GM23338 (cell line): ENCODE data around the gene RTN3. TPM values are rescaled to one million over a fixed set of nuclear protein-coding genes. Genes with fewer than 3 reads are reported as not detected.

ENCODE experiments used
- ATAC-seq: fragments of 200-7000 bp; cut with Tn5 transposase; 3 replicates; pipeline ENCODE4 v1.9.1; 2020
- DNase-seq: peaks from one replicate; pipeline ENCODE4 v3.0.0-alpha.2; 2015; ENCODE audit warnings: low spot score
- H2AFZ ChIP-seq: fragments of 200-600 bp; sonication (generic); 2 replicates; pipeline ENCODE4 v1.8.0; 2016; ENCODE audit warnings: antibody characterized with exemption, mild to moderate bottlenecking, moderate library complexity
- H3F3A ChIP-seq: fragments of 200-600 bp; sonication (generic); replicated peaks from 2 replicates; pipeline ENCODE4 v1.8.0; 2017; ENCODE audit warnings: antibody characterized with exemption, mixed run types, low read depth
- H3K27ac ChIP-seq: fragments of 200-600 bp; sonication (generic); 2 replicates; pipeline ENCODE4 v1.6.1; 2016; ENCODE audit warnings: low read depth
- H3K27me3 ChIP-seq: fragments of 200-600 bp; sonication (generic); 2 replicates; pipeline ENCODE4 v1.8.0; 2016; ENCODE audit warnings: mild to moderate bottlenecking, mixed run types, moderate library complexity; ENCODE audit not compliant: insufficient read depth
- H3K36me3 ChIP-seq: fragments of 200-600 bp; sonication (generic); 2 replicates; pipeline ENCODE4 v1.8.0; 2016; ENCODE audit warnings: mild to moderate bottlenecking; ENCODE audit not compliant: insufficient read depth
- H3K4me1 ChIP-seq: fragments of 200-600 bp; sonication (generic); 2 replicates; pipeline ENCODE4 v1.8.0; 2016; ENCODE audit warnings: mild to moderate bottlenecking, moderate library complexity; ENCODE audit not compliant: insufficient read depth
- H3K4me2 ChIP-seq: fragments of 200-600 bp; sonication (generic); 2 replicates; pipeline ENCODE4 v1.7.1; 2017; ENCODE audit warnings: mixed run types
- H3K4me3 ChIP-seq: fragments of 200-600 bp; sonication (generic); 2 replicates; pipeline ENCODE4 v1.6.1; 2016; ENCODE audit warnings: mixed run types
- H3K79me2 ChIP-seq: fragments of 200-600 bp; sonication (generic); replicated peaks from 2 replicates; pipeline ENCODE4 v1.8.0; 2017; ENCODE audit warnings: mild to moderate bottlenecking; ENCODE audit not compliant: insufficient read depth
- H3K9me2 ChIP-seq: fragments of 200-600 bp; sonication (generic); 2 replicates; pipeline ENCODE4 v1.8.0; 2017; ENCODE audit not compliant: insufficient read depth
- H4K20me1 ChIP-seq: fragments of 200-600 bp; sonication (generic); replicated peaks from 2 replicates; pipeline ENCODE4 v1.8.0; 2017; ENCODE audit warnings: mild to moderate bottlenecking; ENCODE audit not compliant: insufficient read depth
- H3K27ac Mint-ChIP-seq: 2 replicates; pipeline ENCODE4 v1.8.0; 2020; ENCODE audit warnings: inconsistent platforms, mild to moderate bottlenecking, moderate library complexity, mixed read lengths
- H3K27me3 Mint-ChIP-seq: 3 replicates; pipeline ENCODE4 v1.8.0; 2022; ENCODE audit warnings: low read depth, mild to moderate bottlenecking, moderate library complexity, mixed read lengths, inconsistent platforms; ENCODE audit not compliant: insufficient read depth, poor library complexity
- H3K36me3 Mint-ChIP-seq: 3 replicates; pipeline ENCODE4 v1.8.0; 2021; ENCODE audit warnings: low read depth, mild to moderate bottlenecking, inconsistent platforms, moderate library complexity, mixed read lengths
- H3K4me1 Mint-ChIP-seq: 3 replicates; pipeline ENCODE4 v1.8.0; 2020; ENCODE audit warnings: mild to moderate bottlenecking, inconsistent platforms, mixed read lengths
- H3K4me3 Mint-ChIP-seq: 3 replicates; pipeline ENCODE4 v1.8.0; 2021; ENCODE audit warnings: moderate library complexity, mild to moderate bottlenecking, inconsistent platforms, mixed read lengths
- H3K9me3 Mint-ChIP-seq: 3 replicates; pipeline ENCODE4 v1.8.0; 2020; ENCODE audit warnings: moderate library complexity, mild to moderate bottlenecking, inconsistent platforms, mixed read lengths
- CREB1 ChIP-seq: fragments of 250-450 bp; sonication (Bioruptor Pico); IDR thresholded peaks from 2 replicates; pipeline ENCODE4 v1.5.0; 2020; ENCODE audit warnings: low read depth, mild to moderate bottlenecking, moderate library complexity
- CTCF ChIP-seq, 2 experiments: fragments of 200-600 bp in 1 of 2; sonication (generic) in 1 of 2; conservative IDR thresholded peaks; 2 replicates each; pipeline versions ENCODE4 v1.5.1 to v1.6.1; 2016 to 2017; ENCODE audit warnings: antibody characterized with exemption in 2 of 2, low read depth in 2 of 2, mild to moderate bottlenecking in 2 of 2, moderate library complexity in 1 of 2
- ETS1 ChIP-seq: IDR thresholded peaks from 2 replicates; pipeline ENCODE4 v1.6.1; 2016; ENCODE audit warnings: antibody characterized with exemption
- JUNB ChIP-seq: IDR thresholded peaks from one replicate; pipeline ENCODE4 v1.6.1; 2016; ENCODE audit warnings: antibody characterized with exemption; ENCODE audit not compliant: unreplicated experiment
- REST ChIP-seq: IDR thresholded peaks from one replicate; pipeline ENCODE4 v1.6.1; 2018; ENCODE audit warnings: antibody characterized with exemption; ENCODE audit not compliant: unreplicated experiment
- ZNF114 ChIP-seq: fragments of 250-450 bp; sonication (Bioruptor Pico); IDR thresholded peaks from 2 replicates; pipeline ENCODE4 v1.5.0; 2020; ENCODE audit warnings: mild to moderate bottlenecking, moderate library complexity
- ZNF331 ChIP-seq: fragments of 250-450 bp; sonication (Bioruptor Pico); IDR thresholded peaks from 2 replicates; pipeline ENCODE4 v1.5.0; 2020; ENCODE audit warnings: low read depth, mild to moderate bottlenecking, moderate library complexity
- ZNF462 ChIP-seq: fragments of 250-450 bp; sonication (Bioruptor Pico); IDR thresholded peaks from 2 replicates; pipeline ENCODE4 v1.5.0; 2020; ENCODE audit warnings: mild to moderate bottlenecking, moderate library complexity
- polyA plus RNA-seq: library from polyadenylated mRNA; unstranded; fragments of >200 nt; fragmentation: Nextera tagmentation; extraction: Ambion mirVana; gene quantifications from 2 replicates; pipeline ENCODE4 v1.2.1, GENCODE V29; 2016
- total RNA-seq: library from RNA; depleted of rRNA; stranded (reverse); fragments of >200 nt; shearing (Covaris generic); gene quantifications from 2 replicates; pipeline ENCODE4 v1.2.3, GENCODE V29; 2014

Gene RTN3
- total and polyA plus RNA-seq, 2 experiments from 2014 or later = 138 to 162 TPM

GRCh38 chr11:63699896-63700295 lies 18.6 kb downstream of the RTN3 start (continued):
- no peak for TF ChIP-seq ZNF462 (CRISPR knock-in tag)
- TF ChIP-seq JUNB = no peak
- no peak for TF ChIP-seq ZNF114
- no peak for TF ChIP-seq ZNF331 (CRISPR knock-in tag)
- TF ChIP-seq ETS1 = no peak

GRCh38 chr11:63705526-63705925 lies 24.2 kb downstream of the RTN3 start:
- Mint-ChIP-seq H3K9me3 (no peaks in the 10 kb centered on the region; the same call in 2 of the 3 replicates), H3K36me3 (peaks cover 12% of the 10 kb centered on the region; the same call in 2 of the 3 replicates), H3K27me3 (no peaks in the 10 kb centered on the region), H3K27ac (no peak overlapping the region), H3K4me1 (peaks cover 12% of the 10 kb centered on the region; the same call in 2 of the 3 replicates), H3K4me3 (no peak overlapping the region)
- ATAC-seq (no peak), DNase-seq (no peak)
- Histone ChIP-seq H3K27ac (no peak overlapping the region), H3K36me3 (no peaks in the 10 kb centered on the region), H4K20me1 (peaks cover 36% of the 10 kb centered on the region), H3K9me2 (no peaks in the 10 kb centered on the region), H2AFZ (no peak overlapping the region), H3K27me3 (no peaks in the 10 kb centered on the region), H3K4me3 (no peak overlapping the region), H3K4me2 (no peak overlapping the region), H3K79me2 (peaks cover 100% of the 10 kb centered on the region), H3F3A (no peaks in the 10 kb centered on the region), H3K4me1 (no peaks in the 10 kb centered on the region)
- TF ChIP-seq CREB1 = no peak
- no peak for TF ChIP-seq CTCF (conservative IDR thresholded peaks at IDR 0.05; ENCODE audit: low read depth in 2 of 2)
- no peak for TF ChIP-seq REST
- no peak for TF ChIP-seq JUNB
